IPS DF 6.9 (cell line): ENCODE data around the gene NOL4L.

Experiments used
- DNase-seq: peaks from one replicate; pipeline ENCODE4 v3.0.0-alpha.2; 2013; ENCODE audit warnings: low read depth, low spot score
- H3K27ac ChIP-seq: one replicate; pipeline ENCODE4 v1.5.1; 2013; ENCODE audit warnings: low read length, control low read depth
- H3K27me3 ChIP-seq: 2 replicates; pipeline ENCODE4 v1.6.1; 2013; ENCODE audit warnings: mild to moderate bottlenecking, low read length; ENCODE audit not compliant: control insufficient read depth, insufficient read depth
- H3K36me3 ChIP-seq: 2 replicates; pipeline ENCODE4 v1.6.1; 2013; ENCODE audit warnings: low read length; ENCODE audit not compliant: control insufficient read depth, insufficient read depth
- H3K4me1 ChIP-seq: 2 replicates; pipeline ENCODE4 v1.6.1; 2013; ENCODE audit warnings: low read length; ENCODE audit not compliant: control insufficient read depth, insufficient read depth
- H3K4me3 ChIP-seq: 2 replicates; pipeline ENCODE4 v1.5.1; 2013; ENCODE audit warnings: mild to moderate bottlenecking, low read length
- H3K9me3 ChIP-seq: 2 replicates; pipeline ENCODE4 v1.6.1; 2013; ENCODE audit warnings: low read length, inconsistent platforms; ENCODE audit not compliant: control insufficient read depth, insufficient read depth
- WGBS: extraction: QIAGEN DNeasy Blood & Tissue Kit; methylation state at CpG from one replicate; pipeline ENCODE4 v1.1.7; 2013; ENCODE audit warnings: mixed read lengths, missing lambda C conversion rate; ENCODE audit not compliant: insufficient read length, insufficient coverage; 5-methylcytosine and 5-hydroxymethylcytosine counted together

Gene NOL4L

GRCh38 chr20:32606790-32607189, 21.7 kb upstream of the NOL4L start:
- no CpG with 5 or more reads among the region's 1 CpG for WGBS

GRCh38 chr20:32606107-32606506, 21.0 kb upstream of the NOL4L start:
- Histone ChIP-seq H3K27me3 (no peaks in the 10 kb centered on the region), H3K9me3 (no peaks in the 10 kb centered on the region), H3K4me1 (peaks cover 5% of the 10 kb centered on the region; the same call in 1 of the 2 replicates), H3K27ac (no peak overlapping the region), H3K4me3 (no peak overlapping the region), H3K36me3 (no peaks in the 10 kb centered on the region)
- WGBS: no CpG with 5 or more reads among the region's 8 CpGs
- no peak for DNase-seq

More at GRCh38 chr20:32606790-32607189, 21.7 kb upstream of the NOL4L start:
- H3K4me3 ChIP-seq: no peak overlapping the region
- H3K9me3 ChIP-seq: no peaks in the 10 kb centered on the region
- no peak overlapping the region for H3K27ac ChIP-seq
- peaks cover 5% of the 10 kb centered on the region; the same call in 1 of the 2 replicates for H3K4me1 ChIP-seq
- no peaks in the 10 kb centered on the region for H3K27me3 ChIP-seq
- no peaks in the 10 kb centered on the region for H3K36me3 ChIP-seq
- DNase-seq: no peak

GRCh38 chr20:32605167-32605656, 20.1 kb upstream of the NOL4L start:
- Histone ChIP-seq H3K27me3 (no peaks in the 10 kb centered on the region), H3K9me3 (no peaks in the 10 kb centered on the region), H3K4me3 (no peak overlapping the region), H3K36me3 (no peaks in the 10 kb centered on the region), H3K4me1 (peaks cover 5% of the 10 kb centered on the region; the same call in 1 of the 2 replicates), H3K27ac (no peak overlapping the region)
- WGBS: no CpG with 5 or more reads among the region's 12 CpGs
- DNase-seq: no peak

- no CpG with 5 or more reads among the region's 18 CpGs for WGBS
- Histone ChIP-seq H3K27me3 (no peaks in the 10 kb centered on the region), H3K4me1 (peaks cover 5% of the 10 kb centered on the region; the same call in 1 of the 2 replicates), H3K9me3 (no peaks in the 10 kb centered on the region), H3K36me3 (no peaks in the 10 kb centered on the region), H3K27ac (no peak overlapping the region), H3K4me3 (no peak overlapping the region)
- DNase-seq: no peak
Measured at GRCh38 chr20:32603046-32603726, 18.1 kb upstream of the NOL4L start.

GRCh38 chr20:32602273-32602672, 17.1 kb upstream of the NOL4L start:
- H3K27ac ChIP-seq: no peak overlapping the region
- H3K4me1 ChIP-seq: peaks cover 5% of the 10 kb centered on the region; the same call in 1 of the 2 replicates
- H3K36me3 ChIP-seq: no peaks in the 10 kb centered on the region
- DNase-seq: no peak
- no peak overlapping the region for H3K4me3 ChIP-seq
- WGBS: no CpG with 5 or more reads among the region's 11 CpGs
- H3K9me3 ChIP-seq: no peaks in the 10 kb centered on the region
- no peaks in the 10 kb centered on the region for H3K27me3 ChIP-seq

DNA sequence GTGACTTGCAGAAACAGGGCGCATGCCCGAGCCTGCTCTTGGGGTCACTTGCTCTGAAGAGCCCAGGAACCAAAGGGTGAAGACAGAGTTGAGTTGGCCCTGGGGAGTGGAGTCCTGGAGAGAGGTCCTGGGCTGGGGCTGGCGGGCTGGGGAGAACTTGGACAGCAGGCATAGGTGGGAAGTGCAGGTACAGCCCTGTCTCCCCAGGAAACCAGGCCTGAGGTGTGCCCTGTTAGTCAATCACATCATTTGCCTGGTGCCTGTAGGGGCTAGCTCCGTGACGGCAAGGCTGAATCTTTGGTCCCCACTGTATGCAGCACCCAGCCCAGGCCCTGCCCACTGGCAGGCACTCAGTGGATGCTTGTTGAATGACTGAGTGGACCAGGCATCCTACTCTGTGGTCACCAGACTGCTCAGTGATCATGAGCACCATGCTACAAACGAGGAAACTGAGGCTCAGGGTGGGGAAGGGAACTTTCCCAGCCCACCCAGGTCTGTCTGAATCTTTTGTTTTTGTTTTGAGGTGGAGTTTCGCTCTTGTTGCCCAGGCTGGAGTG, 15.6 kb upstream of the NOL4L start:
- Histone ChIP-seq H3K27ac (no peak overlapping the region), H3K4me3 (no peak overlapping the region), H3K36me3 (no peaks in the 10 kb centered on the region), H3K4me1 (0 out of 2 replicates have a peak, but pooled peaks cover 4% of the 10 kb centered on the region), H3K9me3 (no peaks in the 10 kb centered on the region), H3K27me3 (no peaks in the 10 kb centered on the region)
- WGBS: no CpG with 5 or more reads among the region's 7 CpGs
- no peak for DNase-seq

- no peak for DNase-seq
Measured at GRCh38 chr20:32599783-32600340, 14.7 kb upstream of the NOL4L start.

DNA sequence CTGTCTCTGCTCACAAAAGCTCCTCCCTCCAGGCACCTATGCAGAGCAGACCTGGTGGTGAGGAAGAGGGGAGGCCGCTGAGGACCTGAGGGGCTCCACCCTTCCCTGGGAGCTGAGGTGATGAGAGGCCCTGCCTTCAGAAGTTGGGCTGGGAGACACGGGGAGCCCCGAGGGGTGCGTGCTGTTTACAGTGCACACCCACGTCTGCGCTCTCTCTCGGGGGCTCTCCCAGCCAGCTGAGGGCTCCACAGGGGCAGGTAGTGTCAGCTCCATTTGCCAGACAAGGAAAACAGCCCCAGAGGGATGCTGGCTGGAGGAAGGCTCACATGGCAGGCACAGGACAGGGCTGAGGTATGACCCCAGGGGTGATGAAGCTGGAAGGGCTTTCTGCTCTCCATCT, 13.5 kb upstream of the NOL4L start:
- Histone ChIP-seq H3K27ac (no peak overlapping the region), H3K27me3 (no peaks in the 10 kb centered on the region), H3K4me1 (no peaks in the 10 kb centered on the region), H3K36me3 (no peaks in the 10 kb centered on the region), H3K4me3 (no peak overlapping the region), H3K9me3 (no peaks in the 10 kb centered on the region)
- WGBS: no CpG with 5 or more reads among the region's 7 CpGs
- no peak for DNase-seq

More at GRCh38 chr20:32599783-32600340, 14.7 kb upstream of the NOL4L start:
- H3K9me3 ChIP-seq: no peaks in the 10 kb centered on the region
- H3K4me3 ChIP-seq: no peak overlapping the region
- H3K27me3 ChIP-seq: no peaks in the 10 kb centered on the region
- no CpG with 5 or more reads among the region's 6 CpGs for WGBS
- H3K27ac ChIP-seq: no peak overlapping the region
- H3K4me1 ChIP-seq: no peaks in the 10 kb centered on the region
- no peaks in the 10 kb centered on the region for H3K36me3 ChIP-seq

- Histone ChIP-seq H3K4me1 (no peaks in the 10 kb centered on the region), H3K36me3 (no peaks in the 10 kb centered on the region), H3K27me3 (no peaks in the 10 kb centered on the region), H3K27ac (no peak overlapping the region), H3K9me3 (no peaks in the 10 kb centered on the region), H3K4me3 (no peak overlapping the region)
- no peak for DNase-seq
- WGBS: no CpG with 5 or more reads among the region's 7 CpGs
Measured at GRCh38 chr20:32597714-32598113, 12.6 kb upstream of the NOL4L start.

DNA sequence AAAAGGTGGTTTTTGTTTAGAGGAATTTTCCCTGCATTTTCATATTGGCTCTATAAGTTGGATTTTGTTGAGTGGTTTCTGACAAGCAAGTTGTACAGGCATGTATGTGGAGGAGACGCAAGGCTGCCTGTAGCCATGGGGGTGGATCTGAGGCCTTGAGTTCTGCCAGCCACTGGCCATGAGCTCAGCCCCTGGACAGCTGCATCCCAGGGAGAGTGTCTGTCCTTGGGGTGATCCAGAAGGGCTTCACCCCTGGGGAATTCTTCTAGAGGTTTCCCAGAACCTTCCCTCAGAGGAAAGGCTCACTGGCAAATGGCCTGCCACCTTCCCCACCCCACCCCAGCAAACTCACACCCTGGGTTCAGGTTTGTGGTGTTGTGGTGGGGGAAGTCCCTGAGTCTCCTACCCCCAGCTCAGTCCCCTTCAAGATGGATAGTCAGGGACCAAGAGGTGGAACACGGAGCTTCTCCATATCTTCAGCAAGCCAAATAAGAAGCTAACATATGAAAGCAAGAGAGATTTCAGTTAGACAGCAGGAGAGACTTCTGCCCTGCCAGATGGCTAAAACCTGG, 11.6 kb upstream of the NOL4L start:
- Histone ChIP-seq H3K27ac (no peak overlapping the region), H3K36me3 (no peaks in the 10 kb centered on the region), H3K4me3 (no peak overlapping the region), H3K27me3 (no peaks in the 10 kb centered on the region), H3K9me3 (no peaks in the 10 kb centered on the region), H3K4me1 (no peaks in the 10 kb centered on the region)
- DNase-seq: no peak
- WGBS: no CpG with 5 or more reads among the region's 2 CpGs
